ENCODE data around the gene CATSPERZ.
"Not testable (repeated sequence)": the region's sequence is repeated elsewhere in the genome, so short reads cannot be mapped to it uniquely, and the experiment has no call there.

Gene CATSPERZ

DNA sequence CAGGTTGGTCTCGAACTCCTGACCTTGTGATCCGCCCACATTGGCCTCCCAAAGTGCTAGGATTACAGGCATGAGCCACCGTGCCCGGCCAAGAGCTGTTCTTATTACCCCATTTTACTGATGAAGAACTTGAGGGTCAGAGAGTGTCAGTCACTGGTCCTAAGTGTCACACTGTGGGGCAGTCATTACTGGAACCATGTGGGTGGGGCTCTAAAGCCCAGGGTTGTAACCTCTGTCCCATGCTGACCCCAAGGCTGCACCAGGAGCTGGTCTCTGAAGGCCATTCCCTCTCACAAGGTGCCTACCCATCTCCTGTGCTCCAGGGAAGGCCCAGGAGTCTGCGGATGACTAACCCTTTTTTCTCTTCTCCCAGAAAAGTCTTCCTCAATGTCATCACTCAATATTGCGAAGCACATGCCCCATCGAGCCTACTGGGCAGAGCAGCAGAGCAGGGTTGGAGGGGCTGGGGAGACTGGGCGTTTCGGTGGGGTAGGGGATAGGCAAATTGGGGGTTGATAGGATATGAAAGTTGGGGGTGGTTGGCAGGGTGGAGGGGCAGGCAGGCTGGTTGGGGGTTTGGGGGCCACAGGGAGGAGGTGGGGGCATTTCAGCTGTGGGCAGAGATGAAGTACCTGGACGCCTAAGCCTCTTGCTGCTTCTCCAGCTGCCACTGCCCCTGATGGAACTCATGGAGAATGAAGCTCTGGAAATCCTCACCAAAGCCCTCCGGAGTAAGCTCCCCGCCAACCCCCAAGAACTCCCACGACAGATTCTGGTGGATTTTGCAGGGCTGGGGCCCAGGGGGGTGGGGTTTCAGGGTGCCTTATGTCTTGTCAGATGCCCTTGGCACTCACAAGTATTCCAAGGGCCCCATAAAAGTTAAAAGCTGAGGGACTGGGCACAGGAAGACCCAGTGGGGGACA lies 3.2 kb downstream of the CATSPERZ start:
- no peak for DNase-seq (ENCODE audit: low spot score)

DNA sequence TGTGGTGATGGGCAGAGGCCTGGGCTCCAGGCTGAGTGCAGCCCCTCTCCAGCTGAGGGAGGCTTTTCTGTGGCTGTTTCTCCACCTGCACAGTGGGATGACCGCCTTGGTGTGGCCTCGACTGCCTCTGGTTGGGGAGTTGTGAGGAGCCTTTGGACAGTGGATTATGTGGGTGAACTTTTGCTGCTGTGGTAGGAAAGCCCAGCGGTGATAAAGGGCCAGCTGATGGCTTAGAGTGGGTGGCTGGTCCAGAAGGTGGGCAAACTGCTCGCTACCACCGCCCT lies 3.8 kb downstream of the CATSPERZ start:
- no peak for DNase-seq (ENCODE audit: low spot score)

DNA sequence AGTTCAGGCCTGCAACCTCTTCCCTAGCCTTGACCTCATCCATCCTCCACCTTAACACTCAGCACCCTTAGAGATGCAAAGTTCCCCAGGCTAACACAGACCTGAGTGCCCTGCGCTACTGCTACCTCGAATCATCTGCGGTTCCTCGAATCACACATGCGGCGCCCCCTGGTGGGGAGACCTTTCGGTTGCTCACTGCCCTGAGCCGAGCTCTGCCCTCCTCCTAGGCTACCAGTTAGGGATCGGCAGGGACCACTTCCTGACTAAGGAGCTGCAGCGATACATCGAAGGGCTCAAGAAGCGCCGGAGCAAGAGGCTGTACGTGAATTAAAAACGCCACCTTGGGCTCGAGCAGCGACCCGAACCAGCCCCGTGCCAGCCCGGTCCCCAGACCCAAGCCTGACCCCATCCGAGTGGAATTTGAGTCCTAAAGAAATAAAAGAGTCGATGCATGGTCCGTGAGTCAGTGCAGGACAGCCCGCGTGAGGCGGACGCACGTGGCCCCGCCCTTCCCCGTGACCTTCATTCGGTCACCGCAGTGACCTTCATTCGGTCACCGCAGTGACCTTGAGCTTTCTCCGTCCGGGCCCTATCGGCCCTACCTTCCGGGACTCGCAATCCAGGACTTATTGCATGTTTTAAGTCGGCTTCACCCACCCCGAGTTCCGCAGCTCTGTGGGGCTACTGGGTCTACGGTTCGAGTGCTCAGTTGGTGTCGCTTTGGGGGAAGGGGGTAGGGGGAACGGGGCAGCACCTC lies 4.3 kb downstream of the CATSPERZ start:
- peak; percentile 92 for DNase-seq (ENCODE audit: low spot score)

DNA sequence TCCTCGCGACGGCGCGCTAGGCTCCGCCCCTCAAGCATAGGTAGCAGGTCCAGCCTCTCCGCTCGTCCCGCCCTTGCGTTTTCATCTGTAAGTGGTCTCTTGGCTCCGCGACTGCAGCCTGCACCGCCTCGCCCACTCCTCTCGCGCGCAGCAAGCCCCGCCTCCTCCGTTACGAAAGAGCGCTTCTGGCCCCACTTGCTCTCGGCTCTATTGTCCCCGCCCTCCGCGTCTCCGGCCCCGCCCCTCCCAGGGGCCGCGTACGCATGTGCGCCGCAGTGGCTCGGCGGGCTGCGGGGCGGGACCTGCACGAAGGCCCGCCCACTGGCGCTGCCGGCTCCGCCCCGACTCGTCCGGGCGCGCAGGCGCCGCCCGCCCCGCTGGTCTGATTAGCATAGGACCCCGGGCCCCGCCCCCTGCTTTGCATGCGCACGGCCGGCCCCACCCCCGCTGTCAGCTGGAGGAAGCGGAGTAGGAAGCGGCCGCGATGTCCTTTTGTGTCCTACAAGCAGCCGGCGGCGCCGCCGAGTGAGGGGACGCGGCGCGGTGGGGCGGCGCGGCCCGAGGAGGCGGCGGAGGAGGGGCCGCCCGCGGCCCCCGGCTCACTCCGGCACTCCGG lies 5.0 kb downstream of the CATSPERZ start, which contains the start of gene ESRRA:
Gene ESRRA, plus strand, starts transcription at position 450 of the 616 bp plus-strand sequence. CDS start 1,656 bp downstream, outside the sequence.
- DNase-seq (ENCODE audit: low spot score): peak; percentile 99

DNA sequence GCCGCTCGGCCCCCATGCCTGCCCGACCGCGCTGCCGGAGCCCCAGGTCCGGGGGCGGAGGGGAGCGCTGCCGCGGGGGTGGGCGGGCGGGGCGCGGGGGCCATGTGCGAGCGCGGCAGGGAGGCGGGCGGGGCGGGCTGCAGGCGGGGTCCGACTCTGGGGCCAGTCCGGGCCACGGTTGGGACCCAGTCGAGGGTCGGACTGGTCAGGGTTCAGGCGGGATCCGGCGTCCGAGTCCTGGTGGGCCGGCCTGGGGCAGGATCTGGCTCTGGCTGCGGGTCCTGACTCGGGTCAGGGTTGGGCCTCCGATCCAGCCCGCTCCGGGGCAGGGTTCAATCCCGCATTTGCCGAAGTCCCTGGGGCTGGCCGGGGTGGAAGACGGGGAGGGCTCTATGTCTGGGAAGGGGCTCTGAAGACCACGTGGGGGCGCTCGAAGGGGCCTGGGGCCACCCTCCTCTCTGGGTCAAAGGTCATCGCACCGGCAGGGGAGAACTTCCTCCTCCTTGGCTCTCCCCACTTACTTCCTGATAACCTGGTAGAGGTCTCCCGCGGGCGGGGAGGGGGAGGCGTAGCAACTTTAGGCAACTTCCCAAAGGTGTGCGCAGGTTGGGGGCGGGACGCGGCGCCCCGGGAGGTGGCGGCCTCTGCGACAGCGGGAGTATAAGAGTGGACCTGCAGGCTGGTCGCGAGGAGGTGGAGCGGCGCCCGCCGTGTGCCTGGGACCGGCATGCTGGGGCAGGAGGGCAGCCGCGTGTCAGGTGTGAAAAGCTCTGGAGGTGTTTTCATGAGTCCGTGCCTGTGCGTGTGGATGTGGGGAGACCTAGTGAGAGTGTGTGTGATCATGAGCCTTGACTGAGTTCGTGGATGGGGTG lies 5.8 kb downstream of the CATSPERZ start:
- DNase-seq (ENCODE audit: low spot score): peak; percentile 82

DNA sequence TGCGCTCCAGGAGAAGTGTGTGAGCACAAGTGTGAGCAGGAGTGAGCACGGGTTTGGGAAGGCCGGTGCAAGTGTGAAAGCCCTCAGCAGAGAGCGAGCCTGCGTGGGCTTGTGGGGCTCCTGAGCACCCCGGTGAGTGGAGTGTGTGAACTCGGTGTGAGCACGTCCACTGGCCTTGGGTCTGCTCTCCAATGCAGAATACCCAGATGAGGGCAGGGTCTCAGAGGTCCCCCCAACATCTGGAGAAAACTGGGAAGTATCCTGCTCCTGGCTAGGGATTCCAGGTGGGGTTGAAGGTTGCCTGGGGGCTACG lies 6.4 kb downstream of the CATSPERZ start:
- no peak for DNase-seq (ENCODE audit: low spot score)

DNA sequence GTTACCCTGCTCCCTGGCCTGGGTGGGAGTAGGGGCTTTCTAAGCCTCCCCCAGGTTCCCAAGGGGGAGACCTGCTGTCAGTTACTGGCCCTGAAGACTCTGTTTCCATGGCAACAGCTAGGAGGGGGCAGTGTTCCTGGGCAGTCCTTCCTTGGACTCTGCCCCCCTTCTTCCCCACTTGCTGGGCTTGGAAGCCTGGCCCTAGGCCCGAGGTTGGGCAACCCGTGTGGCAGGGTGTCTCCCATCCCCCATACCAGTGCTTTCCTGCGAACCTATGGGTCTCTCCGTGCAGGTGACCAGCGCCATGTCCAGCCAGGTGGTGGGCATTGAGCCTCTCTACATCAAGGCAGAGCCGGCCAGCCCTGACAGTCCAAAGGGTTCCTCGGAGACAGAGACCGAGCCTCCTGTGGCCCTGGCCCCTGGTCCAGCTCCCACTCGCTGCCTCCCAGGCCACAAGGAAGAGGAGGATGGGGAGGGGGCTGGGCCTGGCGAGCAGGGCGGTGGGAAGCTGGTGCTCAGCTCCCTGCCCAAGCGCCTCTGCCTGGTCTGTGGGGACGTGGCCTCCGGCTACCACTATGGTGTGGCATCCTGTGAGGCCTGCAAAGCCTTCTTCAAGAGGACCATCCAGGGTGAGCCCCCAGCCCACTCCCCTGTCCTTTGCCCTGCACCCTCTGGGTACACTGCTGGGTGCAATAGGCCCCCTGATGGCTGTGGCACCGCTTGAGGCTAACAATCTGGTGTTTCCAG lies 6.9 kb downstream of the CATSPERZ start:
- no peak for DNase-seq (ENCODE audit: low spot score)

DNA sequence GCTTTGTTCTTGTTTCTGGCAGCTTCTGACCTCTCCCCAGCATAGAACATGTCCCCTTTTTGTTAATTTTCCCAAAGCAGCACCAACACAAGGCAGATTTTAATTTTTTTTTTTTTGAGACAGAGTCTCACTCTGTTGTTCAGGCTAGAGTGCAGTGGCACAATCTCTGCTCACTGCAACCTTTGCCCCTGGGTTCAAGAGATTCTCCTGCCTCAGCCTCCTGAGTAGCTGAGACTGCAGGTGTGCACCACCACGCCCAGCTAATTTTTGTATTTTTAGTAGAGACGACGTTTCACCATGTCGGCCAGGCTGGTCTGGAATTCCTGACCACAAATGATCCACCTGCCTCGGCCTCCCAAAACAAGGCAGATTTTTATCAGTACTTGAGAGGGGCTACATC lies 7.6 kb downstream of the CATSPERZ start:
- DNase-seq (ENCODE audit: low spot score): not testable (repeated sequence)

DNA sequence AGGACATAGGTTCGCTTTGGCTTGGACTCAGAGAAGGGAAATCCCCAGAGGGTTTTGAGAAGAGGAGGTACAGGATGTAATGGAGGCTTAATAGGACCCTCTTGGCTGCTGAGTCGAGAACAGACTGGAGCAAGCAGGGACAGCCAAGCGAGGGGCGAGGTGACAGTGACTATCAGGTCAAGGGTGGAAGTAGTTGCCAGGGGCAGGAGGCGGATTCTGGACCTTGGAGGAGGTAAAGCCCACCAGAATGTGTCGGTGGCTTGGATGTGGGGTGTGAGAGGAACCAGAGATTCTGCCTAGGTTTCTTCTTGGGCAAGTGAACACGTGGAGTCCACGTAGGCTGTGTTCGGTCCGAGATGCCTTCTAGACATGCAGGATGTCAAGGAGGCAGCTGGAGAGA lies 12.8 kb downstream of the CATSPERZ start:
- DNase-seq (ENCODE audit: low spot score): no peak

DNA sequence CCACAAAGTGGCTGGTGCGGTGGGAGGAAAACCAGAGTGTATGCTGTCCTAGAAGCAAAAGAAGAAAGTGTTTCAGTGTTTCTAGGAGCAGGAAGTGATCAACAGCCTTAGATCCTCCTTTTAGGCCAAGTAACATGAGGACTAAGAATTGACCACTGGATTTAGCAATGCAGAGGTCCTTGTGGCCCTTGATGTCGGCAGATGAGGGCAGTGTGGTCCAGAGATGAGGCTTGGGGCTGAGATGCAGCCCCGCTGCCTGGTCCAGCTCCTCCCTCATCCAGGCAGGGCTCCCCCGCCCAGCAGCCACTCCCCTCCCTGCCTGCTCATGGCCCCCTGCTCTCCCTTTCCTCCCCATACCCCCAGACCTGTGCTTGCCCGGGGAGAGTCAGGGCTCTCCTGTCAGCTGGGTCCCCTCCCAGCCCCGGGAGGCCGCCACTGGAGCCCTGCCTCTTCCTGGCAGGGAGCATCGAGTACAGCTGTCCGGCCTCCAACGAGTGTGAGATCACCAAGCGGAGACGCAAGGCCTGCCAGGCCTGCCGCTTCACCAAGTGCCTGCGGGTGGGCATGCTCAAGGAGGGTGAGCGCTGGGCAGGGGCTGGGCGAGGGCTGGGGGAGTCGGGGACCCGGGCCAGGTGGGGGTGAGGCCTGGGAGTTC lies 13.5 kb downstream of the CATSPERZ start:
- DNase-seq (ENCODE audit: low spot score): no peak

DNA sequence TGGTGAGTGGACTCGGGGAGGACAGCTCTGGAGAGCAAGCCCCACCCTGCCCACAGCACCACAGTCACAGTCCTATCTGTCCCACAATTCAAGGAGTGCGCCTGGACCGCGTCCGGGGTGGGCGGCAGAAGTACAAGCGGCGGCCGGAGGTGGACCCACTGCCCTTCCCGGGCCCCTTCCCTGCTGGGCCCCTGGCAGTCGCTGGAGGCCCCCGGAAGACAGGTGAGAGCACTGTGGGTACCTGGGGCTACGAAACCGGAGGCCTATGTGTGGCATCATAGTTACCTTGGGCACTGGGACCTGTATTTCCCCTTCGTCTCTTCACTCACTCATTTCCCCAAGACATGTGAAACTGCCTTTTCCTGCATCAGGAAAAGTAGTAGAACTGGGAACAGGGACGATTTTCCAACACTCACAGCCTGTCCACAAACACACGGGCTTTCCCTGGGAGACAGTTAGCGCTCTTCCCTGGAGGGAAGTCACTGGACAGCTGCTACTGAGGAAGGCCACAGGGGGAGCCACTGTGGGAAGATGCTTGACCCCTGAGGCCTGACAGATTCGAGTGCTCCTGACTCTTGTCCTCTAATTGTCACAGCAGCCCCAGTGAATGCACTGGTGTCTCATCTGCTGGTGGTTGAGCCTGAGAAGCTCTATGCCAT lies 14.1 kb downstream of the CATSPERZ start:
- no peak for DNase-seq (ENCODE audit: low spot score)

DNA sequence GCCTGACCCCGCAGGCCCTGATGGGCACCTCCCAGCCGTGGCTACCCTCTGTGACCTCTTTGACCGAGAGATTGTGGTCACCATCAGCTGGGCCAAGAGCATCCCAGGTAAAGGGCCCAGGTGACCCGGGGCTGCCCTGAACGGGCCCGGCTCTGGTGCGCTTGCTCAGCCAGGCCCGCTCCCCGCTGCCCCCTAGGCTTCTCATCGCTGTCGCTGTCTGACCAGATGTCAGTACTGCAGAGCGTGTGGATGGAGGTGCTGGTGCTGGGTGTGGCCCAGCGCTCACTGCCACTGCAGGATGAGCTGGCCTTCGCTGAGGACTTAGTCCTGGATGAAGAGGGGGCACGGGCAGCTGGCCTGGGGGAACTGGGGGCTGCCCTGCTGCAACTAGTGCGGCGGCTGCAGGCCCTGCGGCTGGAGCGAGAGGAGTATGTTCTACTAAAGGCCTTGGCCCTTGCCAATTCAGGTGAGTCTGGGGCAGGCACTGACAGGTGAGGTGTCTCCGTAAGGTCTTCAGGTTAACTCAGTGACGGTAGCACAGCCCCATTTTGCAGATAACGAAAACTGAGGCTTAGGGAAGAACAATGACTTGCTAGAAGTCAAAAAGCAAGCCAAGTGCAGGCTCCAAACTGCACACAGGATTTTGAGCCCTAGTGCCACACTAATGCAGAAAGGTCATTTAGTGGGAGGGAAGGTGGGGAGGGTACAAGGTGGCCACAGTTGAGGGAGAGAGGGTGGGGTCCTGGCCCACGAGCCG lies 14.8 kb downstream of the CATSPERZ start:
- DNase-seq (ENCODE audit: low spot score): no peak

DNA sequence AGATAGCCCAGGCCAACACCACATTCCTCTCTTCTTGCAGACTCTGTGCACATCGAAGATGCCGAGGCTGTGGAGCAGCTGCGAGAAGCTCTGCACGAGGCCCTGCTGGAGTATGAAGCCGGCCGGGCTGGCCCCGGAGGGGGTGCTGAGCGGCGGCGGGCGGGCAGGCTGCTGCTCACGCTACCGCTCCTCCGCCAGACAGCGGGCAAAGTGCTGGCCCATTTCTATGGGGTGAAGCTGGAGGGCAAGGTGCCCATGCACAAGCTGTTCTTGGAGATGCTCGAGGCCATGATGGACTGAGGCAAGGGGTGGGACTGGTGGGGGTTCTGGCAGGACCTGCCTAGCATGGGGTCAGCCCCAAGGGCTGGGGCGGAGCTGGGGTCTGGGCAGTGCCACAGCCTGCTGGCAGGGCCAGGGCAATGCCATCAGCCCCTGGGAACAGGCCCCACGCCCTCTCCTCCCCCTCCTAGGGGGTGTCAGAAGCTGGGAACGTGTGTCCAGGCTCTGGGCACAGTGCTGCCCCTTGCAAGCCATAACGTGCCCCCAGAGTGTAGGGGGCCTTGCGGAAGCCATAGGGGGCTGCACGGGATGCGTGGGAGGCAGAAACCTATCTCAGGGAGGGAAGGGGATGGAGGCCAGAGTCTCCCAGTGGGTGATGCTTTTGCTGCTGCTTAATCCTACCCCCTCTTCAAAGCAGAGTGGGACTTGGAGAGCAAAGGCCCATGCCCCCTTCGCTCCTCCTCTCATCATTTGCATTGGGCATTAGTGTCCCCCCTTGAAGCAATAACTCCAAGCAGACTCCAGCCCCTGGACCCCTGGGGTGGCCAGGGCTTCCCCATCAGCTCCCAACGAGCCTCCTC lies 15.7 kb downstream of the CATSPERZ start:
- DNase-seq (ENCODE audit: low spot score): not testable (repeated sequence)

DNA sequence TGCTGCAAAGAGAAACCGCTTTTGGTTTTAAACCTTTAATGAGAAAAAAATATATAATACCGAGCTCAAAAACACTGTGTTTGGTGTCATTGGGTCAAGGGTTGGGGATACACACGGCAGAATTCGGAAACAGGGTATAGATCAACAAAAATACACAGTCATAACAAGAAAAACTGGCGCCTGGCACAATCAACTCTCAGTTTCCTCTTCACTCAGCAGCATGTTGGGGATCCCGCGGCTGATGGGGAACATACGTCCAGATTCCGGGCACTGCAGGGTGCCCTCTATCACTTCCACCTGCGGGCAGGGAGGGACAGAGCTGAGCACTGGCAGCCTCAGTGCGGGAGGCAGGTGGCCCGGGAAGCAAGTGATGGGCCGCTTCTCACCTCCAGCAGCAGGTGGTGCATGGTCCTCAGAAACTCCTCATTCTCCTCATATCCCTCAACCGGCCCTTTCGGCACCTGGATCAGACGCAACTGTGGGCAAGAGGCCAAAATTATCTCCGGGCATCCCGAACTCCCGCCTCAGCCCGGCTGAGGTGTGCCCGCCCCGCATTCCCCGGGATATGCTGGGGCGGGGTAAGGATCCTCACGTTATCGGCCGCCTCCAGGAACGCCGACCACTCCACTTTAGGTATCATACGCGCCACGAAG lies 16.6 kb downstream of the CATSPERZ start:
- peak; percentile 35 for DNase-seq (ENCODE audit: low spot score)

DNA sequence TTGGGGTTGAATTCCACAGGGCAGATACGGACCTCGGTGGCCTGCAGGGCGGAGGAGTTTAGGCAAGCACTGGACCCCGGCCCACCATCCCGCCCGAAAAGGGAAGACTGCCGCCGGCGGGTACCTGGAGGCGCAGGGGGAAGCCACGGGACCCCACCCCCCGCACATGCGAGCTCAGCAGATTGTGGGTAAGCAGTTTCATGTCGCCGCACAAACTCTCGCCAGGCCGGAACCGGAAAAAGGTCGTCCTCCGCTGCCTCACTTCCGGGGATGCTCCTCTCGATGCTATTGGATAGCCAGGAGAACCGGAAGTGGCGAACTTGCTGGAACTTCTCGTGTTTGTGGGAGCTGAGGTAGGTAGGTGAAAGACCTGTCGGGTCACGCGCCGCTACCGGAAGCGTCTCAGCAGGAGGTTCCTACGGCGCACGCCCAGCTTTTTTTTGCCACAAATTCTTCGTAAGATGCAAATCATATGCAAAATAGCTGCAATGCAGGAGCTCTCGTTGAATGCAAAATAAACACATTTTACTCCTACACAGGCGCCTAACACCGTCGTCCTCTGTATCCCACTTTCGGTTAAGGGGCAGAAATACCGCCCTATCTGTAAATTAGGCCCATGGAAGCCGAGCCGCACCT lies 17.3 kb downstream of the CATSPERZ start, which contains the start of gene TRMT112:
Gene TRMT112, minus strand, starts transcription at position 235 of the 636 bp plus-strand sequence. Its CDS starts 33 bp downstream, at position 202.
- peak; percentile 99 for DNase-seq (ENCODE audit: low spot score)

DNA sequence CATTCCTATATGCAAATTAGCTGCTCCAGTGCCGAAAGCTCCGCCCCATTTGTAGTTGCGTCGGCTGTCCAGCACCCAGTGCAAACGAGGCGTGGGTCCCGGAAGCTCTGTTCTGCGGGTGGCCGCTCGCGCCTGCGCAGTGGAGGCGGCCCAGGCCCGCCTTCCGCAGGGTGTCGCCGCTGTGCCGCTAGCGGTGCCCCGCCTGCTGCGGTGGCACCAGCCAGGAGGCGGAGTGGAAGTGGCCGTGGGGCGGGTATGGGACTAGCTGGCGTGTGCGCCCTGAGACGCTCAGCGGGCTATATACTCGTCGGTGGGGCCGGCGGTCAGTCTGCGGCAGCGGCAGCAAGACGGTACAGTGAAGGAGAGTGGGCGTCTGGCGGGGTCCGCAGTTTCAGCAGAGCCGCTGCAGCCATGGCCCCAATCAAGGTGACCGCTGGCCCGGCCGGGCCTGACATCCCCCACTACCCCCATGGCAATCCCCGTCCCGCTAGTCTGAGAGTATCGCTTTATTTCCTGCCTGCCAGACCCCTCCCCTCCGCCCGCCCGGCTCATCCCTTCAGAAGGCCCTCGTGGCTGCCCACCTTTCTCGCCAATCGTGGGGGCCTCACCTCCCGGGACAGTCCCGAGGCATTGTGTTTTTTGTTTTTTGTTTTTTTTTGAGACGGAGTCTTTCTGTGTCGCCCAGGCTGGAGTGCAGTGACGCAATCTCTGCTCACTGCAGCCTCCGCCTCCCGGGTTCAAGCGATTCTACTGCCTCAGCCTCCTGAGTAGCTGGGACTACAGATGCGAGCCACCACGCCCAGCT lies 18.0 kb downstream of the CATSPERZ start, which contains the start of gene PRDX5:
Gene PRDX5, plus strand, starts transcription at position 161 of the 805 bp plus-strand sequence. Its CDS starts 95 bp downstream, at position 256.
- peak; percentile 96 for DNase-seq (ENCODE audit: low spot score)

Data from SK-N-DZ (cell line).